Activated CD4-positive, CD25-positive, alpha-beta regulatory T cell treated with anti-CD3 and anti-CD28 coated beads, Interleukin-2, amount 50 U/mL, for 72 hours (primary cell): ENCODE measurements around the gene NRSN2.

Experiments used
- DNase-seq: peaks from one replicate; pipeline ENCODE4 v3.0.0; 2021

The NRSN2 gene, protein sequence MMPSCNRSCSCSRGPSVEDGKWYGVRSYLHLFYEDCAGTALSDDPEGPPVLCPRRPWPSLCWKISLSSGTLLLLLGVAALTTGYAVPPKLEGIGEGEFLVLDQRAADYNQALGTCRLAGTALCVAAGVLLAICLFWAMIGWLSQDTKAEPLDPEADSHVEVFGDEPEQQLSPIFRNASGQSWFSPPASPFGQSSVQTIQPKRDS

DNA sequence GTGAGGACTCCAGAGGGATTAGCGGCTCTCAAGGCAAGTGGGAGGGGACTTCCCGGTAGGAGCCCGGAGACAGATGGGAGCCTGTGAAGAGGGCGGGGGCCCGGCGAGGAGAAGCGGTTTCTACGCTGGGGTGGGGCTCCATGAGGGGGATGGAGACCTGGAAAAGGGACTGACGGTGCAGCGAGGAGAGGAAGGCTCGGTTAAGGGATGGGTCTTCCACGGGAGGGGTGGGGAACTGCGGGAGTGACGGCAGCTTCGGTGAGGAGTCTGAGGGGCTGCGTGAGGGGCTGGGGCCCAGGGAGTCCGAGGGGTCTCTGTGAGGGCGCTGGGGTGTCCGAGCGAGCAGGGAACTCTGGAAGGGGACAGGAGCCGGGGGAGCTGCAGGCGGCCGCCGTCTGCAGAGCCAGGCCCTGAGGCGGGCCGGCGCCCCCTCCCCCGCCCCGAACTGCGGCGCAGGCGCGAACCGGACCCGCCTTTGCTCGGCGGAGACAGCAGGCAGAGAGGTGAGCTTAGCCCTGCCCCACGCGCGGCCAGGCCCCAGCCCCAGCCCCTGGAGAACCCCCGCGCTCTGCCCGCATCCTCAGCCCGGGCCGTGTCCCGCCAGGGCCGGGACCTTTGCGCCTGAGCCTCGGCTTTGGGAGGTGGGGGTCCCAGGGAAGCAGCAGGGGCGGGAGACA lies at the start of gene NRSN2:
Gene NRSN2, plus strand, starts transcription at position 472 of the 677 bp plus-strand sequence. CDS start 2,533 bp downstream, outside the sequence.
- peak; percentile 50 for DNase-seq

DNA sequence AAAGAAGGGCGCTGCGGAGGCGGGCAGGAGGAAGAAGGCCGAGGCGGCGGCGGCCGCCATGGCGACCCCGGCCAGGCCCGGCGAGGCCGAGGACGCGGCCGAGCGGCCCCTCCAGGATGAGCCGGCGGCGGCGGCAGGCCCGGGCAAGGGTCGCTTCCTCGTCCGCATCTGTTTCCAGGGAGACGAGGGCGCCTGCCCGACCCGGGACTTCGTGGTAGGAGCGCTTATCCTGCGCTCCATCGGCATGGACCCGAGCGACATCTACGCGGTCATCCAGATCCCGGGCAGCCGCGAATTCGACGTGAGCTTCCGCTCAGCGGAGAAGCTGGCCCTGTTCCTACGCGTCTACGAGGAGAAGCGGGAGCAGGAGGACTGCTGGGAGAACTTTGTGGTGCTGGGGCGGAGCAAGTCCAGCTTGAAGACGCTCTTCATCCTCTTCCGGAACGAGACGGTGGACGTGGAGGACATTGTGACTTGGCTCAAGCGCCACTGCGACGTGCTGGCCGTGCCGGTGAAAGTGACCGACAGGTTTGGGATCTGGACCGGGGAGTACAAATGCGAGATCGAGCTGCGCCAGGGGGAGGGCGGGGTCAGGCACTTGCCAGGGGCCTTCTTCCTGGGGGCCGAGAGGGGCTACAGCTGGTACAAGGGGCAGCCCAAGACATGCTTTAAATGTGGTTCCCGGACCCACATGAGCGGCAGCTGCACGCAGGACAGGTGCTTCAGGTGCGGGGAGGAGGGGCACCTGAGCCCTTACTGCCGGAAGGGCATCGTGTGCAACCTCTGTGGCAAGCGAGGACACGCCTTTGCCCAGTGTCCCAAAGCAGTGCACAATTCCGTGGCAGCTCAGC lies 48.8 kb upstream of the NRSN2 start:
- DNase-seq, result peak; percentile 59

DNA sequence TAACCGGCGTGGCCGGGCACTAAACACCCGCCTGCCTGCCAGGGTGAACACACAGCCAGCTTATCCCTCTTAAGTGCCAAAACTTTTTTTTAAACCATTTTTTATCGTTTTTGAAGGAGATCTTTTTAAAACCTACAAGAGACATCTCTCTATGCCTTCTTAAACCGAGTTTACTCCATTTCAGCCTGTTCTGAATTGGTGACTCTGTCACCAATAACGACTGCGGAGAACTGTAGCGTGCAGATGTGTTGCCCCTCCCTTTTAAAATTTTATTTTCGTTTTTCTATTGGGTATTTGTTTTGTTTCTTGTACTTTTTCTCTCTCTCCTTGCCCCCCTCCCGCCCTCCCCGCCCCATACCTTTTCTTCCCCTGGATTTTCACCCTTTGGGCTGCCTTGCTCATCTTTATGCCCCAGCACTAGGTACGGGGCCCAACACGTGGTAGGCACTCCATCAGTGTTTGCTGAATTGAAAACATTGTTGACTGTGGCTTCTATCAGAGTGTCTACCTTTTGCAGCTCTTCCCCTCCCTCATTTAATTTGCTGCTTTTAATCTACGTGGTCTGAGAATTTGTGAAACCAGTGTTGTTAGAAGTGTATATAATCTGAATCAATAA lies 48.0 kb upstream of the NRSN2 start:
- no peak for DNase-seq

GRCh38 chr20:300345-300990 lies 46.4 kb upstream of the NRSN2 start:
- DNase-seq, result no peak

DNA sequence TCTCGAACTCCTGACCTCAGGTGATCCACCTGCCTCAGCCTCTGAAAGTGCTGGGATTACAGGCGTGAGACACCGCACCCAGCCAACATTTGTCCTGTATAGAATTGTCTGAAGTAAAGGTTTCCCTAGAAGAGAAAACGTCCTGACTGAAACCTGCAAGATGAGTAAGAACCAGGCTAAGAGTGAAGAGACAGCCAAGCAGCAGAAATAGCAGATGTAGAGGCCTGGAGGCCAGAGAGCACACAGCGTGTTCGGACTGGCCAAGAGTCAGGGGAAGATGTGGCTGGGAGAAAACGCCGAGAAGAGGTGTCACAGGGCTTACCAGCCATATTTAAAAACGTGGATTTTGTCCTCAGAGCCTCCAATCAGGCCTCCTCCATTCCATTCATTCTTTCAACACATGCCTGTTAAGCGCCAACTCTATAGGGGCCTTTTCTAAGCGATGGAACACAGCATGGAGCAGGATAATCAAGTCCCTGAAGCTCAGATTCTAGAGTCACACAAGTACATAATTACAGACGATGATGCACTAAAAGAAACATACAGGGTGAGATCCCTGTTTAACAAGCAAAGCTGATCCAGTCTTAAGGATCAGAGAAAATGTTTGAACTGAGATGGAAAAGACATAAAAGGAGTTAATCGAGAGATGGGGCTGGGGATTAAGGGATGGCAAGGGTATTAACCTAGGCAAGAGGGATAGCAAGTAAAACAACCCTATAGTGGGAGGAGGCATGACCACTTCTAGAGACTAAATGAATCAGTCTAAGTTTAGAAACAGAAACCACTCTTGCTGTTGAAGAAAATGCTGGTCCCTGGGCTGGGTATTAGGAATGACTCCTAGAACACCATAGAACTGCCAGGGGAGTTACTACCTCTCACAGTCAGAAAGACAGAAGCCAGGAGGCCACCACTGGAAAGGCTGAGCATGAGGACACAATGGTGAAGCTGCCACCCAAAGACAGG lies 44.7 kb upstream of the NRSN2 start:
- DNase-seq, result no peak

DNA sequence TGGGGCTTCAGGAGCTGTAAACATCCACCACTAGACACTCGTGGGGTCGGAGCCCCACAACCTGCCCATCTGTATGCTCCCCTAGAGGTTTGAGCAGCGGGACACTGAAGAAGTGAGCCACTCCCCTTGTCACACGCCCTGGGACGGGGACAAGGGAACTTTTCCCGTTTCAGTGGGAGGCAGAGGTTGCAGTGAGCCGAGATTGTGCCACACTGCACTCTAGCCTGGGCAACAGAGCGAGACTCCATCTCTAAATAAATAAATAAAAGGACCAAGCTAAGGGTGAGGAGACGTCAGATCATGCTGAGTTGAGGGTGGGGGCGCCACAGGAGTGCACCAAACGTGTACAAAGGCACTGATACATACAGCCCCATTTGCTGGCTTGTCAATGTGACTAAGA lies 41.2 kb upstream of the NRSN2 start:
- DNase-seq, result no peak

DNA sequence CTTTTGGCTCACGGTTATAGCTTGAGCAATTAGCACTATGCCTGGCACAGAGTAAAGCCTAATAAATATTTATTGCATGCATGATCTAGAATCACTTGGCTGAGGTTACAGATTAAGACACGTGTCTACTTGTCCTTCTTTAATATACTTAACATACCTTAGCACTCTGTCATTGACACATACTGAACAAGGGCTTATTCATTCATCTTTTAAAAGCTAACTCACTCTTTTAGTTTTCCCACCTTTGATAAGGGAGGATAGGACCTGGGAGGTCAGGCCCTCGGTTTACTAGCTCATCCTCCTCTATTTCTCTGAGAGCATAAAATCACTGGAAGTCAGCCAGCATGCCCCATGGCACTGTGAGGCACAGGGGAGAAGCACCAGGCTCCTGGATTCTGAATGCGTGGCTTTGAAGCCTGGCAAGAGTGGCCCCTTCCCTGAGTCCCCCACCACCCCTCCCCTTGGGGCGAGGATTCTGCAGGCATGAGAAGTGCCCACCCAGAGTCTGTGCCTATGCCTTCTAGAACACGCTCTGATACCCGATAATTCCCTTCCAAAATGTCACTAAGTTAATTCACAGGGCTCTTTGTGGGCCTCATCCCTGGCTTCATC lies 38.4 kb upstream of the NRSN2 start:
- DNase-seq, result no peak

GRCh38 chr20:309306-309840 lies 37.5 kb upstream of the NRSN2 start:
- DNase-seq, result no peak

DNA sequence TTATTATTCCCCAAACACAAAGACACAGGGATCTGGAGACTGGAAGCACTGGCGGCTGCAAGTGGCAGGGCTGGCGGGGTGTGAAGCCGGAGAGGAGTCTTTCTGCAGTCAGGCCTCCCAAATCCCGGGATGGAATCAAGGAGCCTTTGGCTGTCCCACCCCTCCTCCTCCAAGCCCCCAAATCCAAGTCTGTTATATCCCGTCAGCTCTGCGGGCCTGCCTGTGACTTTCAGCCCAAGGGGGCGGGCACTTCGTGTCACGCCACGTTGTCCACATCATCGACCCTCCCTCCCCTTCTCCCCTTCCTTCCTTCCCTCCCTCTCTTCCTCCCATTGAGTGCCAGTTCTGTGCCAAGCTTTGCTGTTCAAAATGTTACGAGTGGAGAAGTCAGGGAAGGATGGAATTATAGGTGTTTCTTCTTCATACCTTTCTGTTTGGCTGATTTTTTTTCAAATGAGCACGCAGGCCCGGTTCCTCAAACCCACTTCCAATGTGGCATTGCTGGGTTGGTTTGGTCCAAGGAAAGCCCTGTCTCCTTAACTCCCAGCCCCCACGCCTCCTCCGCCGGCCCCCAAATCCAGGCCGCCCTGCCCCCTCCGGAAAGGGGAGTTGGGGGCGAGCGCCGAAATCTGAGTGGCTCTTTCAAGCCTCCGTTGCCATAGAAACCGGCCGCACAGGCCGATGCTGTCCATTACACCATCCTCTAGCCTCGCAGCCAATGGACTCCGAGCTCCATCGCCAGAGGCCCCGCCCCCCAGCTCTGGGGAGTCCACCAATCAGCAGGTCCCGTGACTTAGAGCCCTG lies 36.9 kb upstream of the NRSN2 start:
- peak; percentile 85 for DNase-seq

- no peak for DNase-seq
Measured at GRCh38 chr20:310645-311044, 36.3 kb upstream of the NRSN2 start.

DNA sequence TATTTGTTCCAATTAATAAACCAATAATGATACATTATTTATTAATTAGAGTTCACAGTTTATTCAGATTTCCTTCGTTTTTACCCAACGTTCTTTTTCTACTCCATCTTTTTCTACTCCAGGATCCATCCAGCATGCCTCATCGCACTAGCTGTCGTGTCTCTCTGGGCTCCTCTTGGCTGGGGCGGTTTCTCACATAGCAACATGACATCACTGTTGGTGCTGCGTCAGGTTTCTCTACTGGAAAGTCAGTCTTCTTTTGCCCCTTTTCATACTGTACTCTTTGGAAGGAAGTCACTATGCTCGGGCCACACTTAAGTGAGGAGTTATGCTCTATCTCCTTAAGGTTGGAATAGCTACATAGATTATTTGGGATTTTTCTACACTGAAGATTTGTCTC lies 35.3 kb upstream of the NRSN2 start:
- no peak for DNase-seq

DNA sequence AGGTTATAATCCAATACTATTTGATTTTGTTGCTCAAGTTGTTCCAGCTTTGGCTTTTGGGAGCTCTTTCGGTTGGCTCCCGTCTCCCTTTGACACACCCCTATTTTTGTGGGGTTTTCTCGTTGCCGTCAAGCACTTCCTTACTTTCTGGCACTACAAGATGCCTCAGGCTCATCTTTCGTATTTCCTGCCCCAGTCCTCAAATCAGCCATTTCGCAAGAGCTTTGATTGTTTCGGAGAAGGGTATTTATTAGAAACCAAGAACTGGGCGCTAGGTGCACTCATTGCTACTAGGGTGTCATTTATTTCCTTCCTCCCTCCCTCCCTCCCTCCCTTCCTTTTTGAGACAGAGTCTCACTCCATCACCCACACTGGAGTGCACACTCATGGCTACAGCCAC lies 34.8 kb upstream of the NRSN2 start:
- DNase-seq, result no peak

- no peak for DNase-seq
Measured at GRCh38 chr20:312866-313265, 34.0 kb upstream of the NRSN2 start.

DNA sequence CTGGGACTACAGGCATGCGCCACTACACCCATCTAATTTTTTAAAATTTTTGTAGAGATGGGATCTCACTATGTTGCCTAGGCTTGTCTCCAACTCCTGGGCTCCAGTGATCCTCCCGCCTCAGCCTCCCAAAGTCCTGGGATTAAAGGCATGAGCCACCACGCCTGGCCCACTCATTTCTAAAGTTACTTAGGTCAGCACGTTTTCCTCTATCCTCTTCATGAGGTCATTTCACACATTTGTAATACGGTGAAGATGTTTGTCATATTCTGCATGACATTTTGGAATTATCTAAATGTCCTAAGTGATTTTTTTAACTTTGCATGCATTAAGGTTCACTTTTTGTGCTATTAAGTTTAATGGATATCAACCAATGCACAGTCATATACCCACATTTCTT lies 33.5 kb upstream of the NRSN2 start:
- DNase-seq, result no peak

DNA sequence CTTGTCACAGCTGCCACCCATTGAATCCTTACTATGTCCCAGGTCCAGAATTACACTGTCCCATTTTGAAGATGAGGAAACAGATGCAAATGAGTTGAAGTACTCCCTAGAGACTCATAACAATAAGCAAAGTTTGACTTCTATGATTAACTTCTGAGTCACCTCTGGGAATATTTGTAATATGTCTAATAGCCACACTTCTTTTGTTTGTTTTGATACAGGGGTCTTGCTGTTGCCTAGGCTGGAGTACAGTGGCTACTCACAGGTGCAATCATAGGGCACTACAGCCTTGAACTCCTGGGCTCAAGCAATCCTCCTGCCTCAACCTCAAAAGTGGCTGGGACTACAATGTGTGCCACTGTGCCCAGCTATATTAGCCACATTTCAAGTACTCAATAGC lies 33.0 kb upstream of the NRSN2 start:
- no peak for DNase-seq

- no peak for DNase-seq
Measured at GRCh38 chr20:316316-317068, 30.4 kb upstream of the NRSN2 start.

DNA sequence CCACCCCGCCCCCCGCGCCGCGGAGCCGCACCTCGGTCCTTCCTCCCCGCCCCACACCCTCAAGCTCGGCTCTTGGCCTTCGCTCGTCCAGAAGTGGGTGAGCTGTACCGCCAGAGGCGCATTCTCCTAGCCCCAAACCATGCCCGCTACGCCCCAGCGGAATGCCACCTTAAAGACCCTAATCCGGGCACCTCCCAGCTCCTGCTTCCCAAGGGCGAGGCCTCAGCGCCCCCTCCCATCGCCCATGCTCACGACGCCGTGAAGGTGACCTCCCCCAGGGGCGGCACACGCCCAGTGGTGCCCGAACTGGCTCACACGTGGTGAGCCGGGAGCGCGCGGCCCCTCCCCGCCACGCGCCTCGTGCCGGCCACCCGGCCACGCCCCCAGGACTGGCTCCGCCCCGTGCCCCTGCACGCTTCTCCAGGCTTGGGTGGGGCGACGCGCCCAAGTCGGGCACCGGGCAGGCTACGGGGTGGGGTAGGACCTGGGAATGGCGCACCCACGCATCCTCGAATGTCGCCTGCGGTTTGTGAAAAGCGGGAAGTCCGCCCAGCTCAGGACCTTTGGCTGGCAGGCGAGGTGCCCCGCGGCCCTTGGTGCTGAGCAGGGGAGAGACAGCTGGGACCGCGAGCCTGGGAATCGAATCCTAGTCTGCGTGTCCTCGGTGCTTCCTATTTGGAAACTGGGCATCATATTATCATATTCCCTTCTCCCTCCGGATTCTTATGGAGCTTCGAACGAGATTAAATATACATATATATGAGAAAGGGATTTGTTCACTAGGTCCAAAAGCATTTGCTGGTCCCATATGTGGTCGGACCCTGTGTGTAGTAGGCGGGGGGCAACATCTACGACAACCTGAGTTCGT lies 22.5 kb upstream of the NRSN2 start:
- peak; percentile 90 for DNase-seq
